ENCODE measurements around the gene MYO1E.

Gene MYO1E

GRCh38 chr15:59105854-59106253 is 266.8 kb downstream of the MYO1E start:
- in situ Hi-C loops (cut with MboI; ENCODE audit: low sequenced_read_pairs), result no loop called here

- in situ Hi-C loops (cut with MboI; ENCODE audit: low sequenced_read_pairs), result no loop called here
Observed at GRCh38 chr15:59104912-59105732, 267.5 kb downstream of the MYO1E start, which contains the start of gene CCNB2. CCNB2 (plus strand) TSS chr15:59105146; CDS start chr15:59105269, 123 bp downstream.

GRCh38 chr15:59104602-59104911 is 268.1 kb downstream of the MYO1E start:
- in situ Hi-C loops (cut with MboI; ENCODE audit: low sequenced_read_pairs), result no loop called here

GRCh38 chr15:59099162-59099685 is 273.4 kb downstream of the MYO1E start:
- in situ Hi-C loops (cut with MboI; ENCODE audit: low sequenced_read_pairs), result no loop called here

GRCh38 chr15:59096429-59096828 is 276.2 kb downstream of the MYO1E start:
- in situ Hi-C loops (cut with MboI; ENCODE audit: low sequenced_read_pairs), result no loop called here

- in situ Hi-C loops (cut with MboI; ENCODE audit: low sequenced_read_pairs), result no loop called here
Observed at GRCh38 chr15:59094077-59094476, 278.6 kb downstream of the MYO1E start.

- in situ Hi-C loops (cut with MboI; ENCODE audit: low sequenced_read_pairs), result no loop called here
Observed at GRCh38 chr15:59087731-59088130, 284.9 kb downstream of the MYO1E start.

Measured in HL-60/S4 treated with phorbol 12-myristate 13-acetate at 8.2 ng/mL for 4 days and 3 days (cell line).